Stimulated activated CD8-positive, alpha-beta memory T cell treated with anti-CD3 and anti-CD28 coated beads, Interleukin-12 subunit alpha, Interleukin-12 subunit beta, amount 100 ng/mL, for 24 hours (primary cell): Measurements from ENCODE around the gene CMTR1.
A peak's percentile ranks its signal among the peaks of the same experiment; 100 is the strongest.
"Not testable (repeated sequence)": the region's sequence is repeated elsewhere in the genome, so short reads cannot be mapped to it uniquely, and the experiment has no call there.

Source experiments
- DNase-seq: peaks from one replicate; pipeline ENCODE4 v3.0.0-alpha.2; 2020; ENCODE audit errors: extremely low read depth

Gene CMTR1, protein sequence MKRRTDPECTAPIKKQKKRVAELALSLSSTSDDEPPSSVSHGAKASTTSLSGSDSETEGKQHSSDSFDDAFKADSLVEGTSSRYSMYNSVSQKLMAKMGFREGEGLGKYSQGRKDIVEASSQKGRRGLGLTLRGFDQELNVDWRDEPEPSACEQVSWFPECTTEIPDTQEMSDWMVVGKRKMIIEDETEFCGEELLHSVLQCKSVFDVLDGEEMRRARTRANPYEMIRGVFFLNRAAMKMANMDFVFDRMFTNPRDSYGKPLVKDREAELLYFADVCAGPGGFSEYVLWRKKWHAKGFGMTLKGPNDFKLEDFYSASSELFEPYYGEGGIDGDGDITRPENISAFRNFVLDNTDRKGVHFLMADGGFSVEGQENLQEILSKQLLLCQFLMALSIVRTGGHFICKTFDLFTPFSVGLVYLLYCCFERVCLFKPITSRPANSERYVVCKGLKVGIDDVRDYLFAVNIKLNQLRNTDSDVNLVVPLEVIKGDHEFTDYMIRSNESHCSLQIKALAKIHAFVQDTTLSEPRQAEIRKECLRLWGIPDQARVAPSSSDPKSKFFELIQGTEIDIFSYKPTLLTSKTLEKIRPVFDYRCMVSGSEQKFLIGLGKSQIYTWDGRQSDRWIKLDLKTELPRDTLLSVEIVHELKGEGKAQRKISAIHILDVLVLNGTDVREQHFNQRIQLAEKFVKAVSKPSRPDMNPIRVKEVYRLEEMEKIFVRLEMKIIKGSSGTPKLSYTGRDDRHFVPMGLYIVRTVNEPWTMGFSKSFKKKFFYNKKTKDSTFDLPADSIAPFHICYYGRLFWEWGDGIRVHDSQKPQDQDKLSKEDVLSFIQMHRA

DNA sequence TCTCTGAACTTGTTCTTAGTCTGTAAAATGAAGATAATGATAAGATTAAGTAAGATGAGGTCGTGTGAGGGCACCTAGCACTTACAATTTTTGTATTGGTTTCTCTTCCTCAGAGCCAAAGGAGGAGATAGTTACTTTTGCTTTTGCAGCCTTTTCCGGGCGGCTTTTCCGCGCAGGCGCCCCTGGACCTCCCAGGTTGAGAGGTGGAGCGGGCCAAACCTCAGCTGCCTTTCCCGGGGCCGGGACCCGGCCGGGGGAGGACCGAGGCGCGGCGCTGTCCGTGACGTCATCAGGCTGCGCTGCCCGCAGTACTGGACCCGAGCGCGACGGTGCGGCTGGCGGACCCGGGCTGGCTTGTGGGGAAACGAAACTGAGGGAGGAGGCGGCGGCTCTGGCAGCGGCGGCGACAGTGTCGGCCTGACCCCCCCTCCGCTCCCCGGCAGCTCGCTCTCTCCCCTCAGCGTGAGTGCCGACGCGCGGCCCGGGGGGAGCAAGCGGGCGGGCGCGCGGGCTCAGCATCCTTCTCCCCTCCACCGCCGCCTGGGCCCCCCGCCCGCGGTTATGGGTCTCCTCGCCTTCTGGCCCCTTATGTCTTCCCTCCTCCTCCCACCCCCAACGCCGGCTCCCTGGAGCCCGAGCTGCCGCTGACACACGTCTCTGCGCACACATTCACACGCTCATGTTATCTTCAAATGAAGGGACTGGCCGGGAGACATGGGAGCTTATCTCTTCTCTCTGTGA, at the start of gene CMTR1:
Gene CMTR1, plus strand, starts transcription at position 306 of the 741 bp plus-strand sequence. CDS start 2,409 bp downstream, outside the sequence.
- peak; percentile 94 for DNase-seq

- no peak for DNase-seq
Observed at GRCh38 chr6:37388578-37388977, 44.4 kb upstream of the CMTR1 start.

GRCh38 chr6:37389857-37390256, 43.2 kb upstream of the CMTR1 start:
- no peak for DNase-seq

GRCh38 chr6:37391120-37391519, 41.9 kb upstream of the CMTR1 start:
- no peak for DNase-seq

- DNase-seq, result no peak
Observed at GRCh38 chr6:37392821-37393220, 40.2 kb upstream of the CMTR1 start.

GRCh38 chr6:37393381-37393929, 39.6 kb upstream of the CMTR1 start:
- DNase-seq, result no peak

- DNase-seq, result no peak
Observed at GRCh38 chr6:37396571-37397180, 36.3 kb upstream of the CMTR1 start.

GRCh38 chr6:37399131-37399530, 33.9 kb upstream of the CMTR1 start:
- DNase-seq, result no peak

DNA sequence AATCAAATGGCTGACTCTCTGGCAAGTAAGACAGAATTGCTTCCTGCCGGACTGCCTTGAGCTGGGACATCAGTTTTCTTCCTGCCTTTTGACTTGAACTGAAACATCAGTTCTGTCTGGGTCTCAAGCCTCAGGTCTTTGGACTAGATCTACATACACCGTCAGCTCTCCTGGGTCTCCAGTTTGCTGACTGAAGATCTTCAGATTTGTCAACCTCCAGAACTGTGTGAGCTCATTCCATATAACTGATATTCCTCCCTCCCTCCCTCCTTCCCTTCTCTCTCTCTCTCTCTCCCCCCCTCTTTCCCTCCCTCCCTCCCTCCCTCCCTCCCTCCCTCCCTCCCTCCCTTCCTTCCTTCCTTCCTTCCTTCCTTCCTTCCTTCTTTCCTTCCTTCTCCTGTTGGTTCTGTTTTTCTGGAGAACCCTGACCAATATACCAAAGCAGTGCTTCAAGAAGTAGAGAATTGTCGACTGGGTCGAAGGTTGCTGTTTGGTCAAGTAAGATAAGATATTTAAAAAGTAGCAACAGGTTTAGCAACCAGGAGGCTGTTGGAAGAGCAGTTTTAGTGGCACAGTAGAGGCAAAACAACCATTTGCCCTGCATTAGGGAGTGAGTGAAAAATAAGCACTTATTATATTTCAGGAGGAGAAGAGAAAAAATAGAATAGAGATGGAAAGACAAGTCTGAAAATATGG, 33.1 kb upstream of the CMTR1 start:
- DNase-seq, result no peak

DNA sequence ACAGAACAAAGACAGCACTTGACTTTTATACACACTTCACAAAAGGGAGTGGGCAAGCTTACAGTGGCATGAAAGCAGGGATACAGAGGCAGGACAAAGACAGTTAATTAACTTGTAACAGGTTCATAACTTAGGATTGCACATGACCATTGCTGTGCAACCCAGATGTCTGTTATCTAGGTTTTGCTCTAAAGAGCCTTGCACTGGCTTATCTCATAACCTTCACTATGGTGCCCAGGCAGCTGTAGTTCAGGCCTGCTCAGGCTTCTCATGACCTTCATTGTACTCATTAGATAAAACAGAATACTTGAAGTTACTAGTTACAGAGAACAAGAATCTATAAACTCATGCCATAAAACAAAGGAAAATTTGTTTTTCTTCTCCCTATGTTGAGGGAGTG, 31.4 kb upstream of the CMTR1 start:
- not testable (repeated sequence) for DNase-seq

DNA sequence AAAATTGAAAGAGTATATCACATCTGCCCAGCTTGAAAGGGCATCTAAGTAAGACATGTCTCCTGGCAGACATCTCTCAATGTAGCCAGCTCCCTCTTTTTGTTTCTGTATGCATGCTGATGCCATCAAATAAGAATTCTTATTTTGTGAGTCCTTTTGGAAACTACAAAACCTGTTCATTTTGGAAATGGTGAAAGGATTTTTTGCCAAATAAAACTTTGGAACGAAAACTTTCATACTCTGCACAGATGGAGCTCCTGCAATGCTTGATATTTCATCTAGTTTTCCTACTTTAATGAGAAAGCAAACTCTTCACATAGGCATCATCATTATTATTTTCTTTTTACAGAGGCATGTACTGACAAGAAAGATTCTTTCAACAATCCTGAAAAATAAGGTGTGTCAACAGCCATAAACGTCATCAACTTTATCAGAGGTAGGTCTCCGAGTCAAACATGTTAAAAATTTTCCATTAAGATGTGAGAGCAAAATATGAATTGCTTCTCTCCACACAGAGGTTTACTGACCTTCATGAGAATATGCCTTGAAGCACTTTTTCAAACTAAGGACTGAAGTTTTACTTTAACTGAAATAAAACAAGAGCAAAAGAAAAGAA, 26.2 kb upstream of the CMTR1 start:
- no peak for DNase-seq

- no peak for DNase-seq
Observed at GRCh38 chr6:37407948-37408347, 25.1 kb upstream of the CMTR1 start.

DNA sequence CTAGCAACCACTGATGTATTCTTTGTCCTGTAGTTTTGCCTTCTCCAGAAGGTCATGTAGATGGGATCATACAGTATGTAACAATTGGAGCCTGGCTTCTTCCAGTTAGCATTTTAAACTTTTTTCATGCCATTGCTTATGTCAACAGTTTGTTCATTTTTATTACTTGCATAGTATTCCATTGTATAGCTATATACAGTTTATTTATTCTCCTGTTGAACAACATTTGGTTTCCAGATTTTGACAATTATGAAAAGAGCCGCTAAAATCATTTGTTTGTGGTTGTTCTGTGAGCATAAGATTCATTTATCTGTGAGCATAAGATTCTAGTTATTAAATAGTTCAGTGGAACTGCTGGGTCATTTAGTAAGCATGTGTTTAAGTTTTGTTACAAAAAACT, 23.5 kb upstream of the CMTR1 start:
- no peak for DNase-seq

DNA sequence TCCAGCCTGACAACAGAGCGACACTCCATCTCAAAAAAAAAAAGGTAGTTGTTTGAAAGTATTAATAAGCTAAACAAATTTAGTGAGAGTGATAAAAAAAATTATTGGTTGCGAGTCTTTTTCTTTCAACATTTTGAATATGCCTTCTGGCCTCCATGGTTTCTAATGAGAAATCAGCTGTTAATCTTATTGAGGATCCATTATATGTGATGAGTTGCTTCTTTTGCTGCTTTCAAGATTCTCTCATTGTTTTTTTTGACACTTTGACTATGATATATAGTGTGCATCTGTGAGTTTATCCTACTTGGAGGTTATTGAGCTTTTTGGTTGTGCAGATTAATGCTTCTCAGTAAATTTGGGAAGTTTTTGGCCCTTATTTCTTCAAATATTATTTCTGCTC, 15.6 kb upstream of the CMTR1 start:
- no peak for DNase-seq

DNA sequence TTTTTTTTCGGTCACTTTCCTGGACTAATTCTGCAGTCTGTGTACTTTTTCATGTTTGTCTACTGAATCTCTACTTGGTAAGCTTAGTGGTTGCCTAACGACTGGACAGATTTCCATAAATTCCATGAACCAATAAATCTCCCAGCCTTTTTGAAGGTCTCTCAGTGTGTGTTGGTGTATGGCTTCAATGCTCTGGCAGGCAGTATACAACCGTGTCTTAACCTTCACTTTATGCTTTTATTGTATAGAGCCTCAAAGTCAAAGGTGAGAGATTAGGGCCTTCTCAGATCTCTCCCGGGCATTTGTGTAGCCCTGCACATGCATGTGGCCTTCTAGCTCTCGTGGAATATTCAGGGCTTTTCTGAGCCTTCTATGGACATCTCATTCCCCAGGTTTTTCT, 14.3 kb upstream of the CMTR1 start:
- no peak for DNase-seq

DNA sequence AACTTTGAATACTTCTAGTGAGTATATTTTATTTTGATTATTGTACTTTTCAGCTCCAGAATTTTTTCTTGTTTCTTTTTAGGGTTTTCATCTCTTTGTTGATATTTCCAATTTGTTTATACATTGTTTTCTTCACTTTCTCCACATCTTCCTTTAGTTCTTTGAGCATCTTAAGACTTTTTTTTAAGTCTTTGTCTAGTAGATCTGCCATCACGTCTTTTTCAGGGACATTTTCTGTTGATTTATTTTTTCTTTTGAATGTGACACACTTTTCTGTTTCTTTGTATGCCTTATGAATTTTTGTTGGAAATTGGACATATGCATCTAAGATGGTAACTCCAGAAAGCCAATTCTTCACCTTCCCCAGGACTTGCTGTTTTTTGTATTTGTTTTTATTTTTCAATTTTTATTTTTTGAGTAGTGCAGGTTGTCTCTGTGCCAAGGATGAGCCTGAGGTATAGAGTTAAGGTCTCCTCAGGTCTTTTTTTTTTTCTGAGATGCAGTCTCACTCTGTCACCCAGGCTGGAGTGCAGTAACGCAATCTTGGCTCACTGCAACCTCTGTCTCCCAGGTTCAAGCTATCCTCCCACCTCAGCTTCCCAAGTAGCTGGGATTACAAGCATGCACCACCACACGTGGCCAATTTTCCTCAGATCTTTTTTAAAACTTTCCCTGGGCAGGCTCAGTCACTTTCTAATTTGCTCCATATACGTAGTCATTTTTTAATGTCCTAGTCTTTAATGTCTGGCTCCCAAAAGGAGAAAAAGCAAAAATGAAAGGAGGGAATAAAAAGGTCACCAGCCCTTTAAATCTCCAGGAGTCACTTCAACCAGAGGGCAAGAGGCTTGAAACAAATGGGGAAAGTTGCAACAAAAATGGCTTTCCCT, 6.7 kb upstream of the CMTR1 start:
- no peak for DNase-seq

DNA sequence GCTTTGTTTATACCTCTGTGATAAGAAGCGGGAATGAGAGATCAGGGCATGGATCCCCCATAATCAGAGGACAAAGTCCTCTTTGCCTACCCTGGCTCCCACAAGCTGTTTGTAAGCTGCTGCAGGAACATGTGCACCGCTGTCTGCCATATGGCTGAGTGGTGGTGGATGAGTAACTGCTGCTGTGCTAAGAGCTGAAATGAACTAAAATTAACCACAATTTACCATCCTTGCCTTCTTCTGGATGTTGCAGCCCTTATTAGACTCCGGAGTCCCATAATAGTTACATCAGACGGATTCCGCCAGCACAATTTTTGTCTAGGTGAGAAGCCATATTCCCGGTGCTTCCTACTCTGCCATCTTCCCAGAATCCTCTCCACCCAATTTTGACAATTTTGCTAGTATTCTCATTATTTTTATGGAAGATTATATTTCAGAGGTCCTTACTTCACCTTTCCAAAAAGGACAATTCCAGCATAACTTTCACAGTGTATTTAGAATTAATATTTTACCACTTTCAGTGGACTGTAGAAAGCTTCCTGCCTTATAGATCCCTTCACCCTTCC, 6.0 kb upstream of the CMTR1 start:
- DNase-seq, result no peak

GRCh38 chr6:37429352-37429750, 3.7 kb upstream of the CMTR1 start:
- DNase-seq, result no peak

DNA sequence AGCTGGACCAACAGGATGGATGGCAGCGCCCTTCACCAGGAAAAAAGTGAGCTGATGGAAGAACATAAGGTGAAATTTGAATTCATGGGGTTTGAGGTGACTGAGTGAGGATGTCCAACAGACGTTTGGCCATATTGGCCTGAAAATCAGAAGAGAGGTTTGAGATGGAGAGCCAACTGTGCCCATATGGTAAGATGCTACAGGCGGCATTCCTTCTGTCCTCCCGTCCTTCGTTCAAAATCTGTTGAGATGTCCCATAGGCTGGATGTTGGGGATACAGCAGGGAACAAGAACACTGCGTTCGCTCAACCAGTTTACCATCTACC, 468 bp upstream of the CMTR1 start:
- no peak for DNase-seq
